ENCODE data around the gene MGMT.

DNA sequence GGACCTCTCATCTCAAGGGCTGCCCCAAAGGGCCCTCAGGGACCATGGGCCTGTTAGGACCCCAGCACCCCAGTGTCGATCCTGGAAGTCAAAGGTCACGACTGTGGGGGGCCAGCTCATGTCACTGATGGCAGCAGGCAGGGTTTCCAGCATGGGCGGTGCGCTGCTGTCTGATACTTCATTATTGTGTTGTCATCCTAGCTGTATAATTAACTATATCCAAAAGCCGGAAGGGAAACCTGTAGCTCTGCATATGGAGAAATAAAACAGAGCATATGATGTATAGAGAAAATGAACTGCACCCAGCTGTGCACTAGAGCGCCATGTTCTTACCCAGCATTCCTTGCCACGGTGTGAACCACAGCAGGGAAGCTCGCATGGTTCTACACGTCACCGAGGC, 300.7 kb downstream of the MGMT start:
- TF ChIP-seq, protein P1, sequence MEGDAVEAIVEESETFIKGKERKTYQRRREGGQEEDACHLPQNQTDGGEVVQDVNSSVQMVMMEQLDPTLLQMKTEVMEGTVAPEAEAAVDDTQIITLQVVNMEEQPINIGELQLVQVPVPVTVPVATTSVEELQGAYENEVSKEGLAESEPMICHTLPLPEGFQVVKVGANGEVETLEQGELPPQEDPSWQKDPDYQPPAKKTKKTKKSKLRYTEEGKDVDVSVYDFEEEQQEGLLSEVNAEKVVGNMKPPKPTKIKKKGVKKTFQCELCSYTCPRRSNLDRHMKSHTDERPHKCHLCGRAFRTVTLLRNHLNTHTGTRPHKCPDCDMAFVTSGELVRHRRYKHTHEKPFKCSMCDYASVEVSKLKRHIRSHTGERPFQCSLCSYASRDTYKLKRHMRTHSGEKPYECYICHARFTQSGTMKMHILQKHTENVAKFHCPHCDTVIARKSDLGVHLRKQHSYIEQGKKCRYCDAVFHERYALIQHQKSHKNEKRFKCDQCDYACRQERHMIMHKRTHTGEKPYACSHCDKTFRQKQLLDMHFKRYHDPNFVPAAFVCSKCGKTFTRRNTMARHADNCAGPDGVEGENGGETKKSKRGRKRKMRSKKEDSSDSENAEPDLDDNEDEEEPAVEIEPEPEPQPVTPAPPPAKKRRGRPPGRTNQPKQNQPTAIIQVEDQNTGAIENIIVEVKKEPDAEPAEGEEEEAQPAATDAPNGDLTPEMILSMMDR (conservative IDR thresholded peaks at IDR 0.05), result no peak
- no peak for TF ChIP-seq EZH2 (IDR thresholded peaks at IDR 0.05; ENCODE audit: low read depth)

All from PC-9 (cell line).